ENCODE data around the gene EFHC1. TPM values are rescaled to one million over a fixed set of nuclear protein-coding genes. Genes with fewer than 3 reads are reported as not detected.

The EFHC1 gene
- total RNA-seq, 1 experiment from 2014 or later: 24.6 TPM

- Histone ChIP-seq H3K36me3 (ENCODE audit: control insufficient read depth, insufficient read depth, low read length) (peaks cover 7% of the 10 kb centered on the region), H3K27me3 (ENCODE audit: control insufficient read depth, insufficient read depth, low read length) (no peaks in the 10 kb centered on the region), H3K4me3 (ENCODE audit: low read depth in 2 of 2, low read length in 2 of 2) (no peak overlapping the region), H3K9me3 (ENCODE audit: control insufficient read depth, insufficient read depth, low read depth, low read length) (no peaks in the 10 kb centered on the region), H3K4me1 (ENCODE audit: control insufficient read depth, insufficient read depth, low read length) (peaks cover 19% of the 10 kb centered on the region), H3K27ac (ENCODE audit: low read length) (peak overlapping the region; percentile 29)
- ChIA-PET CTCF (no interaction called here), POLR2A (no interaction called here)
- ATAC-seq: peak; percentile 73
- TF ChIP-seq SIN3A (IDR thresholded peaks at IDR 0.05; ENCODE audit: borderline replicate concordance, insufficient read depth, low read depth, low read length) (no peak), TCF7L2 (IDR thresholded peaks at IDR 0.05; ENCODE audit: low read depth, low read length) (no peak), CTCF (IDR thresholded peaks at IDR 0.05) (no peak), POLR2AphosphoS5 (IDR thresholded peaks at IDR 0.05; ENCODE audit: low read depth, low read length) (no peak; the same call in 1 of the 2 replicates), REST (IDR thresholded peaks at IDR 0.05; ENCODE audit: insufficient read depth in 1 of 2, low read depth in 2 of 2, low read length in 1 of 2) (no peak)
- intact Hi-C loops (cut with micrococcal nuclease; ENCODE audit: unreplicated experiment) (no loop called here), in situ Hi-C loops (cut with HindIII; ENCODE audit: low pct_unique_long_range_greater_than_20kb, low sequenced_read_pairs) (no loop called here)
- DNase-seq (ENCODE audit: low read depth, low spot score): peak; percentile 73
- no TSS peak for BruUV-seq (replicated peaks)
These were observed 84.0 kb downstream of the EFHC1 start for GRCh38 chr6:52503851-52504781.

GRCh38 chr6:52504782-52505136 is 84.6 kb downstream of the EFHC1 start:
- Histone ChIP-seq H3K36me3 (ENCODE audit: control insufficient read depth, insufficient read depth, low read length) (peaks cover 7% of the 10 kb centered on the region), H3K27ac (ENCODE audit: low read length) (peak overlapping the region; percentile 29; the same call in 1 of the 2 replicates)

More at GRCh38 chr6:52504782-52505136, 84.6 kb downstream of the EFHC1 start:
- CTCF ChIA-PET: no interaction called here
- Histone ChIP-seq H3K4me1 (ENCODE audit: control insufficient read depth, insufficient read depth, low read length) (peaks cover 17% of the 10 kb centered on the region), H3K4me3 (ENCODE audit: low read depth in 2 of 2, low read length in 2 of 2) (no peak overlapping the region), H3K9me3 (ENCODE audit: control insufficient read depth, insufficient read depth, low read depth, low read length) (no peaks in the 10 kb centered on the region), H3K27me3 (ENCODE audit: control insufficient read depth, insufficient read depth, low read length) (no peaks in the 10 kb centered on the region)
- DNase-seq (ENCODE audit: low read depth, low spot score) (no peak), ATAC-seq (no peak)
- no peak for TF ChIP-seq POLR2AphosphoS5 (IDR thresholded peaks at IDR 0.05; ENCODE audit: low read depth, low read length)
- TF ChIP-seq TCF7L2 (IDR thresholded peaks at IDR 0.05; ENCODE audit: low read depth, low read length): no peak
- TF ChIP-seq CTCF (IDR thresholded peaks at IDR 0.05): no peak
- no peak for TF ChIP-seq REST (IDR thresholded peaks at IDR 0.05; ENCODE audit: insufficient read depth in 1 of 2, low read depth in 2 of 2, low read length in 1 of 2)
- no peak for TF ChIP-seq SIN3A (IDR thresholded peaks at IDR 0.05; ENCODE audit: borderline replicate concordance, insufficient read depth, low read depth, low read length)
- POLR2A ChIA-PET: no interaction called here
- in situ Hi-C loops (cut with HindIII; ENCODE audit: low pct_unique_long_range_greater_than_20kb, low sequenced_read_pairs) (no loop called here), intact Hi-C loops (cut with micrococcal nuclease; ENCODE audit: unreplicated experiment) (no loop called here)
- no TSS peak for BruUV-seq (replicated peaks)

Data from Panc1 (cell line).